CD14-positive monocyte (primary cell): ENCODE data around the gene CNST. TPM values are rescaled to one million over a fixed set of nuclear protein-coding genes. Genes with fewer than 3 reads are reported as not detected.

Source experiments
- DNase-seq, 3 donors: peaks; one replicate each; pipeline ENCODE4 v3.0.0-alpha.2; 2011 to 2022
- H2AFZ ChIP-seq: 2 replicates; pipeline ENCODE4 v1.6.0; 2012; ENCODE audit warnings: mild to moderate bottlenecking, low read depth, low read length, inconsistent platforms; ENCODE audit not compliant: insufficient read depth, poor library complexity, severe bottlenecking
- H3K27ac ChIP-seq, 2 donors: 1 replicate in 1 of 2; 2 replicates in 1 of 2; pipeline ENCODE4 v1.5.1; 2012 to 2013; ENCODE audit warnings: low read length in 2 of 2, control low read depth in 1 of 2, inconsistent platforms in 1 of 2, low read depth in 1 of 2, mild to moderate bottlenecking in 1 of 2
- H3K27me3 ChIP-seq, 2 donors: one replicate each; pipeline versions ENCODE4 v1.6.0 to v1.6.1; 2011 to 2013; ENCODE audit warnings: low read length in 2 of 2; ENCODE audit not compliant: control insufficient read depth in 2 of 2, insufficient read depth in 2 of 2
- H3K36me3 ChIP-seq, 2 donors: replicated peaks in 1 of 2; 1 replicate in 1 of 2; 2 replicates in 1 of 2; pipeline versions ENCODE4 v1.5.1 to v1.6.1; 2012 to 2013; ENCODE audit warnings: low read length in 2 of 2, control low read depth in 1 of 2, inconsistent platforms in 1 of 2, mild to moderate bottlenecking in 1 of 2; ENCODE audit not compliant: insufficient read depth in 2 of 2, control insufficient read depth in 1 of 2
- H3K4me1 ChIP-seq, 2 donors: 1 replicate in 1 of 2; 2 replicates in 1 of 2; pipeline versions ENCODE4 v1.5.1 to v1.6.1; 2012 to 2013; ENCODE audit warnings: low read length in 2 of 2, control low read depth in 1 of 2, inconsistent platforms in 1 of 2, mild to moderate bottlenecking in 1 of 2, moderate library complexity in 1 of 2; ENCODE audit not compliant: insufficient read depth in 2 of 2, control insufficient read depth in 1 of 2
- H3K4me2 ChIP-seq: replicated peaks from 2 replicates; pipeline ENCODE3; 2012; ENCODE audit warnings: low read length, moderate library complexity, mild to moderate bottlenecking; ENCODE audit not compliant: poor library complexity, severe bottlenecking; ENCODE audit errors: extremely low read depth
- H3K4me3 ChIP-seq, 3 experiments: fragments of 200-600 bp in 1 of 3; sonication (generic) in 1 of 3; replicated peaks in 1 of 3; 1 replicate in 2 of 3; 2 replicates in 1 of 3; pipeline ENCODE4 v1.5.1; 2011 to 2013; ENCODE audit warnings: low read length in 3 of 3, mild to moderate bottlenecking in 3 of 3, control low read depth in 2 of 3, low read depth in 2 of 3, inconsistent platforms in 1 of 3, moderate library complexity in 1 of 3
- H3K79me2 ChIP-seq: 2 replicates; pipeline ENCODE4 v1.6.0; 2012; ENCODE audit warnings: mild to moderate bottlenecking, control low read depth, inconsistent platforms, low read length, moderate library complexity; ENCODE audit not compliant: insufficient read depth
- H3K9ac ChIP-seq: 2 replicates; pipeline ENCODE4 v1.6.0; 2017; ENCODE audit warnings: low read length, mild to moderate bottlenecking; ENCODE audit not compliant: insufficient read depth, poor library complexity, severe bottlenecking
- H3K9me3 ChIP-seq, 2 donors: replicated peaks in 1 of 2; 1 replicate in 1 of 2; 2 replicates in 1 of 2; pipeline versions ENCODE4 v1.5.1 to v1.6.1; 2012 to 2013; ENCODE audit warnings: low read length in 2 of 2, control low read depth in 1 of 2; ENCODE audit not compliant: control insufficient read depth in 1 of 2, insufficient read depth in 1 of 2
- H4K20me1 ChIP-seq: 2 replicates; pipeline ENCODE4 v1.6.0; 2012; ENCODE audit warnings: mild to moderate bottlenecking, low read length, control low read depth, moderate library complexity; ENCODE audit not compliant: insufficient read depth
- H3K27ac Mint-ChIP-seq, 7 donors: one replicate each; pipeline ENCODE4 v1.8.0; 2020; ENCODE audit warnings: mild to moderate bottlenecking in 7 of 7, mixed read lengths in 7 of 7, moderate library complexity in 6 of 7, inconsistent platforms in 2 of 7
- H3K27me3 Mint-ChIP-seq, 3 donors: one replicate each; pipeline ENCODE4 v1.8.0; 2021 to 2022; ENCODE audit warnings: low read depth in 3 of 3, mild to moderate bottlenecking in 3 of 3, mixed read lengths in 3 of 3, moderate library complexity in 3 of 3, inconsistent platforms in 1 of 3
- H3K36me3 Mint-ChIP-seq, 2 donors: one replicate each; pipeline ENCODE4 v1.8.0; 2020; ENCODE audit warnings: mixed read lengths in 2 of 2, inconsistent platforms in 1 of 2, mild to moderate bottlenecking in 1 of 2
- H3K4me1 Mint-ChIP-seq: one replicate; pipeline ENCODE4 v1.8.0; 2020; ENCODE audit warnings: mild to moderate bottlenecking, mixed read lengths
- H3K4me3 Mint-ChIP-seq, 2 donors: one replicate each; pipeline ENCODE4 v1.8.0; 2020; ENCODE audit warnings: mild to moderate bottlenecking in 2 of 2, mixed read lengths in 2 of 2, moderate library complexity in 1 of 2
- H3K9me3 Mint-ChIP-seq, 7 donors: one replicate each; pipeline ENCODE4 v1.8.0; 2020 to 2022; ENCODE audit warnings: mixed read lengths in 7 of 7, mild to moderate bottlenecking in 6 of 7, moderate library complexity in 6 of 7, inconsistent platforms in 2 of 7
- WGBS: methylation state at CpG from one replicate; pipeline ENCODE4 v1.1.5; 2013; ENCODE audit warnings: missing lambda C conversion rate; ENCODE audit not compliant: insufficient coverage; 5-methylcytosine and 5-hydroxymethylcytosine counted together
- intact Hi-C, 2 donors: fragments of 100-400 bp; cut with micrococcal nuclease; formaldehyde crosslinking; loops; one replicate each; pipeline versions ENCODE4 v1.15.0 to v1.15.1; 2023
- polyA plus RNA-seq, 3 donors: library from polyadenylated mRNA; depleted of rRNA in 1 of 3; unstranded in 2 of 3; stranded (reverse) in 1 of 3; fragments of 300-500 nt in 2 of 3; fragments of >200 nt in 1 of 3; fragmentation: Illumina TruSeq in 2 of 3; gene quantifications; 1 replicate in 2 of 3; 2 replicates in 1 of 3; pipeline ENCODE4 v1.2.3, GENCODE V29; 2012 to 2021
- TF ChIP-seq, protein P1 (sequence below): fragments of 200-600 bp; IDR thresholded peaks from one replicate; pipeline ENCODE4 v1.8.0; 2022; ENCODE audit warnings: antibody characterized with exemption, mild to moderate bottlenecking

Gene CNST
- polyA plus RNA-seq, 3 donors = 11.0 to 14.1 (median 13.7) TPM

GRCh38 chr1:246582301-246583055 is 16.2 kb downstream of the CNST start:
- Mint-ChIP-seq H3K27ac (peak overlapping the region; percentile 19 to 77 (median 61)), H3K4me1 (peaks cover 69% of the 10 kb centered on the region), H3K9me3 (peaks cover 0 to 5% (median 0%) of the 10 kb centered on the region in 7 donors), H3K27me3 (peaks cover 0 to 2% (median 0%) of the 10 kb centered on the region in 3 donors), H3K4me3 (peak overlapping the region in 1 of 2 donors; percentile 77), H3K36me3 (peaks cover 16 to 29% of the 10 kb centered on the region in 2 donors)
- DNase-seq = peak; percentile 37 to 48 (median 43)
- Histone ChIP-seq H3K79me2 (peaks cover 94% of the 10 kb centered on the region), H3K27ac (peak overlapping the region in 1 of 2 donors; percentile 43), H2AFZ (no peak overlapping the region), H3K4me3 (no peak overlapping the region), H3K27me3 (no peaks in the 10 kb centered on the region), H3K36me3 (peaks cover 0 to 16% of the 10 kb centered on the region in 2 donors), H3K9ac (peak overlapping the region; percentile 1), H3K4me1 (peaks cover 50 to 54% of the 10 kb centered on the region in 2 donors), H3K9me3 (no peaks in the 10 kb centered on the region), H3K4me2 (peak overlapping the region; percentile 13), H4K20me1 (peaks cover 27% of the 10 kb centered on the region)
- TF ChIP-seq, protein P1, sequence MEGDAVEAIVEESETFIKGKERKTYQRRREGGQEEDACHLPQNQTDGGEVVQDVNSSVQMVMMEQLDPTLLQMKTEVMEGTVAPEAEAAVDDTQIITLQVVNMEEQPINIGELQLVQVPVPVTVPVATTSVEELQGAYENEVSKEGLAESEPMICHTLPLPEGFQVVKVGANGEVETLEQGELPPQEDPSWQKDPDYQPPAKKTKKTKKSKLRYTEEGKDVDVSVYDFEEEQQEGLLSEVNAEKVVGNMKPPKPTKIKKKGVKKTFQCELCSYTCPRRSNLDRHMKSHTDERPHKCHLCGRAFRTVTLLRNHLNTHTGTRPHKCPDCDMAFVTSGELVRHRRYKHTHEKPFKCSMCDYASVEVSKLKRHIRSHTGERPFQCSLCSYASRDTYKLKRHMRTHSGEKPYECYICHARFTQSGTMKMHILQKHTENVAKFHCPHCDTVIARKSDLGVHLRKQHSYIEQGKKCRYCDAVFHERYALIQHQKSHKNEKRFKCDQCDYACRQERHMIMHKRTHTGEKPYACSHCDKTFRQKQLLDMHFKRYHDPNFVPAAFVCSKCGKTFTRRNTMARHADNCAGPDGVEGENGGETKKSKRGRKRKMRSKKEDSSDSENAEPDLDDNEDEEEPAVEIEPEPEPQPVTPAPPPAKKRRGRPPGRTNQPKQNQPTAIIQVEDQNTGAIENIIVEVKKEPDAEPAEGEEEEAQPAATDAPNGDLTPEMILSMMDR = no peak
- 60% methylated on average over 5 of the region's 17 CpGs for WGBS
- intact Hi-C loops = no loop called here

GRCh38 chr1:246583056-246583440 is 16.8 kb downstream of the CNST start:
- no peak overlapping the region for H3K4me2 ChIP-seq
- no peak overlapping the region for H3K4me3 ChIP-seq

More at GRCh38 chr1:246583056-246583440, 16.8 kb downstream of the CNST start:
- intact Hi-C loops = no loop called here
- no CpG with 5 or more reads among the region's 2 CpGs for WGBS
- Histone ChIP-seq H3K79me2 (peaks cover 88% of the 10 kb centered on the region), H3K9me3 (no peaks in the 10 kb centered on the region), H2AFZ (no peak overlapping the region), H4K20me1 (peaks cover 28% of the 10 kb centered on the region), H3K27ac (peak overlapping the region in 1 of 2 donors; percentile 43), H3K27me3 (no peaks in the 10 kb centered on the region), H3K4me1 (peaks cover 48 to 58% of the 10 kb centered on the region in 2 donors), H3K9ac (peak overlapping the region; percentile 1), H3K36me3 (peaks cover 0 to 16% of the 10 kb centered on the region in 2 donors)
- TF ChIP-seq, protein P1 = no peak
- Mint-ChIP-seq H3K27me3 (peaks cover 0 to 2% (median 0%) of the 10 kb centered on the region in 3 donors), H3K27ac (peak overlapping the region in 2 of 7 donors; percentile 39 to 42), H3K4me1 (peaks cover 68% of the 10 kb centered on the region), H3K36me3 (peaks cover 16 to 29% of the 10 kb centered on the region in 2 donors), H3K4me3 (no peak overlapping the region), H3K9me3 (peaks cover 0 to 5% (median 0%) of the 10 kb centered on the region in 7 donors)
- DNase-seq = no peak
